ENCODE data around the gene CCDC69. TPM values are rescaled to one million over a fixed set of nuclear protein-coding genes. Genes with fewer than 3 reads are reported as not detected.

The CCDC69 gene
- total and polyA plus RNA-seq, 10 of the 15 experiments (the other 5 are each of a cell fraction or from before 2014, with no cell fraction given), result 13.5 to 106 (median 70.1) TPM

DNA sequence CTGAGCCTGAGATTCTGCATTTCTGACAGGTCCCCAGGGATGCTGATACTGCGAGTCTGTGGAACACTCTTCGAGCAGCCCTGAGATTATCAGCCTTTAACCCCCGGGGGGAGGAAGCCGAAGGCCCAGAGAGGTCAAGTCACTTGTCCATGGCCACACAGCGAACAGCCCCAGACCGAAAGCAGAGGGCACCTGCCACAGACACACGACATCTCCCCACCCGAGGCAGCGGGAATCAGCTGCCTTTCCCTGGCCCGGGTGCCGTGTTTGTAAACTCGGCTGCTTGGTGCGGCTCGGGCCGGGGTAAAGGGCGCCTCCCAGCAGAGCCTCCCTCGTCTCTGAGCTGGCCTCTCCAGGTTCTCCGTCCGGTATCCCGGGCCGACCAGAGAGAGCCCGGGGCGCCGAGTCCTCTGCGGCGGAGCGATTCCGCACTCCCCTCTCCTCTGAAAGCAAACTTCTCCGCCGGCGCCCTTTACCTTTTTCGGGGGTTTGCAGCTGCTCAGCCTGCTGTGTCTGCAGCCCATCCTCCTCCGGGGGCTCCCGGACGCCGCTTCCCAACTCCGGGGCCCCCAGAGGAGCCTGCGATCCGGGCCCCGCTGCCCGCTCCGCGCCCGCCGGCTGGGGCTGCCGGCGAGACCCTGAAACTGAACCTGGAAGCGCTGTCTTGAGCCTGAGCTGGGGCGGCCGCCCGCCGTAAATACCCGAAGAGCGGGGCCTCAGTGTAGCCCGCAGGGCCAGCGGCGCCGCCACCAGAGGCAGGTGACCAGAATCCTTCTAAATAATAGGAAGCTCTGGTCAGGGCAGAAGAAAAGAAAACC, at the start of gene CCDC69 (continued):
- TF ChIP-seq, protein P1, sequence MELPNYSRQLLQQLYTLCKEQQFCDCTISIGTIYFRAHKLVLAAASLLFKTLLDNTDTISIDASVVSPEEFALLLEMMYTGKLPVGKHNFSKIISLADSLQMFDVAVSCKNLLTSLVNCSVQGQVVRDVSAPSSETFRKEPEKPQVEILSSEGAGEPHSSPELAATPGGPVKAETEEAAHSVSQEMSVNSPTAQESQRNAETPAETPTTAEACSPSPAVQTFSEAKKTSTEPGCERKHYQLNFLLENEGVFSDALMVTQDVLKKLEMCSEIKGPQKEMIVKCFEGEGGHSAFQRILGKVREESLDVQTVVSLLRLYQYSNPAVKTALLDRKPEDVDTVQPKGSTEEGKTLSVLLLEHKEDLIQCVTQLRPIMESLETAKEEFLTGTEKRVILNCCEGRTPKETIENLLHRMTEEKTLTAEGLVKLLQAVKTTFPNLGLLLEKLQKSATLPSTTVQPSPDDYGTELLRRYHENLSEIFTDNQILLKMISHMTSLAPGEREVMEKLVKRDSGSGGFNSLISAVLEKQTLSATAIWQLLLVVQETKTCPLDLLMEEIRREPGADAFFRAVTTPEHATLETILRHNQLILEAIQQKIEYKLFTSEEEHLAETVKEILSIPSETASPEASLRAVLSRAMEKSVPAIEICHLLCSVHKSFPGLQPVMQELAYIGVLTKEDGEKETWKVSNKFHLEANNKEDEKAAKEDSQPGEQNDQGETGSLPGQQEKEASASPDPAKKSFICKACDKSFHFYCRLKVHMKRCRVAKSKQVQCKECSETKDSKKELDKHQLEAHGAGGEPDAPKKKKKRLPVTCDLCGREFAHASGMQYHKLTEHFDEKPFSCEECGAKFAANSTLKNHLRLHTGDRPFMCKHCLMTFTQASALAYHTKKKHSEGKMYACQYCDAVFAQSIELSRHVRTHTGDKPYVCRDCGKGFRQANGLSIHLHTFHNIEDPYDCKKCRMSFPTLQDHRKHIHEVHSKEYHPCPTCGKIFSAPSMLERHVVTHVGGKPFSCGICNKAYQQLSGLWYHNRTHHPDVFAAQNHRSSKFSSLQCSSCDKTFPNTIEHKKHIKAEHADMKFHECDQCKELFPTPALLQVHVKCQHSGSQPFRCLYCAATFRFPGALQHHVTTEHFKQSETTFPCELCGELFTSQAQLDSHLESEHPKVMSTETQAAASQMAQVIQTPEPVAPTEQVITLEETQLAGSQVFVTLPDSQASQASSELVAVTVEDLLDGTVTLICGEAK (IDR thresholded peaks at IDR 0.05; ENCODE audit: borderline replicate concordance), result peak; percentile 66; the same call in 1 of the 2 replicates
- TF ChIP-seq PAX5 (IDR thresholded peaks at IDR 0.05; ENCODE audit: borderline replicate concordance, low read depth, low read length) (no peak), ZNF622 (IDR thresholded peaks at IDR 0.05) (no peak), CREB1 (IDR thresholded peaks at IDR 0.05; ENCODE audit: low read depth) (0 out of 2 replicates have a peak, but pooled peaks have one; percentile 9)

DNA sequence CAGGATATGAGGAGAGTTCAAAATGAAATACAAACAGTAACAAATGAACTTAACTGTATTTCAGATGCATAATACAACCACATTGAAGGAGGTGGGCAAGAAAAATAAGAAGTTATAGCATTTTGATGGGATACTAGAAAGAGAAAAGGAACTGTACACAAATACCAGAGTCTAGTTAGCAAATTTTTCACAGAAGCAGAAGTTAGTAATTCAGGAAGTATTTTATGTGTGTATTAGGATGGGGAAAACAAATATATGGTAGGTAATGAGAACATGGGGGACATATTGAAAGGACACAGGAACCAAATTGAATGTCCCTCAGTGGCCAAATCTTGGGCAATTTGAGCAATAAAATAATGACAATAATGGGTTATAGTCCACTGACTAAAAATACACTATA, 47.4 kb upstream of the CCDC69 start:
- ATAC-seq, result no peak
- POLR2A ChIA-PET, result interaction anchor here (0.6 to 1.6 kb wide), 4 partner anchors 13 to 79 kb away, joined by 3 to 6 read pairs (median 4); partner anchors contain the start of gene GM2A
- Histone ChIP-seq H3K36me3 (ENCODE audit: control insufficient read depth in 2 of 2, insufficient read depth in 2 of 2, low read length in 1 of 2) (peaks cover 16 to 17% of the 10 kb centered on the region in 2 experiments), H3K9me3 (replicated peaks; ENCODE audit: control insufficient read depth, insufficient read depth, low read length) (no peaks in the 10 kb centered on the region), H3K4me1 (ENCODE audit: control insufficient read depth, insufficient read depth, low read length) (peaks cover 3% of the 10 kb centered on the region), H2AFZ (ENCODE audit: control insufficient read depth, low read depth, low read length) (no peak overlapping the region), H3K4me2 (ENCODE audit: control insufficient read depth, insufficient read depth) (no peak overlapping the region), H3K9ac (ENCODE audit: control insufficient read depth, insufficient read depth, low read length) (no peak overlapping the region), H3K4me3 (no peak overlapping the region), H3K27ac (ENCODE audit: control insufficient read depth, insufficient read depth) (no peak overlapping the region), H3K79me2 (ENCODE audit: control insufficient read depth, insufficient read depth, low read length) (no peaks in the 10 kb centered on the region), H4K20me1 (ENCODE audit: control insufficient read depth, insufficient read depth) (no peaks in the 10 kb centered on the region), H3K27me3 (replicated peaks in 1 of 2; ENCODE audit: control insufficient read depth in 2 of 2, insufficient read depth in 2 of 2, low read length in 1 of 2) (no peaks in the 10 kb centered on the region)
- CTCF ChIA-PET, result interaction anchor here (0.8 to 0.9 kb wide), 3 partner anchors 14 to 18 kb away, joined by 3 read pairs; partner anchors contain the start of gene GM2A
- FAIRE-seq, result no peak
- intact Hi-C loops (cut with micrococcal nuclease; ENCODE audit: unreplicated experiment), result no loop called here
- DNase-seq (ENCODE audit: low read depth, low spot score), result no peak
- SMC1A ChIA-PET (ENCODE audit: uncharacterized antibody, unreplicated experiment), result interaction anchor here (0.6 to 3.0 kb wide), 7 partner anchors 13 to 106 kb away, joined by 3 to 14 read pairs (median 3); partner anchors contain the start of gene GM2A
- in situ Hi-C loops (cut with MboI), result no loop called here
- RAD21 ChIA-PET (ENCODE audit: unreplicated experiment), result interaction anchor here (0.8 kb wide), 1 partner anchor 33 kb away, joined by 3 read pairs; no protein-coding TSS in a partner anchor
- BruUV-seq (replicated peaks), result TSS peak; percentile 6
- TF ChIP-seq IKZF2 (IDR thresholded peaks at IDR 0.05), result no peak
- no peak for TF ChIP-seq YY1 (IDR thresholded peaks at IDR 0.05; ENCODE audit: low read depth, low read length)
- TF ChIP-seq, protein P2, sequence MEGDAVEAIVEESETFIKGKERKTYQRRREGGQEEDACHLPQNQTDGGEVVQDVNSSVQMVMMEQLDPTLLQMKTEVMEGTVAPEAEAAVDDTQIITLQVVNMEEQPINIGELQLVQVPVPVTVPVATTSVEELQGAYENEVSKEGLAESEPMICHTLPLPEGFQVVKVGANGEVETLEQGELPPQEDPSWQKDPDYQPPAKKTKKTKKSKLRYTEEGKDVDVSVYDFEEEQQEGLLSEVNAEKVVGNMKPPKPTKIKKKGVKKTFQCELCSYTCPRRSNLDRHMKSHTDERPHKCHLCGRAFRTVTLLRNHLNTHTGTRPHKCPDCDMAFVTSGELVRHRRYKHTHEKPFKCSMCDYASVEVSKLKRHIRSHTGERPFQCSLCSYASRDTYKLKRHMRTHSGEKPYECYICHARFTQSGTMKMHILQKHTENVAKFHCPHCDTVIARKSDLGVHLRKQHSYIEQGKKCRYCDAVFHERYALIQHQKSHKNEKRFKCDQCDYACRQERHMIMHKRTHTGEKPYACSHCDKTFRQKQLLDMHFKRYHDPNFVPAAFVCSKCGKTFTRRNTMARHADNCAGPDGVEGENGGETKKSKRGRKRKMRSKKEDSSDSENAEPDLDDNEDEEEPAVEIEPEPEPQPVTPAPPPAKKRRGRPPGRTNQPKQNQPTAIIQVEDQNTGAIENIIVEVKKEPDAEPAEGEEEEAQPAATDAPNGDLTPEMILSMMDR (IDR thresholded peaks at IDR 0.05 in 2 of 3, conservative IDR thresholded peaks at IDR 0.05 in 1 of 3; ENCODE audit: control insufficient read depth in 2 of 3, extremely low read depth in 1 of 3, insufficient read depth in 1 of 3, low read depth in 3 of 3, low read length in 3 of 3), result no peak
- TF ChIP-seq PML (IDR thresholded peaks at IDR 0.05; ENCODE audit: low read length), result no peak
- no peak for TF ChIP-seq SMAD1 (IDR thresholded peaks at IDR 0.05; ENCODE audit: low read depth, partially characterized antibody)
- TF ChIP-seq NR2C2 (IDR thresholded peaks at IDR 0.05; ENCODE audit: borderline replicate concordance, control insufficient read depth, insufficient read length, low read depth), result no peak
- no peak for TF ChIP-seq RAD21 (IDR thresholded peaks at IDR 0.05; ENCODE audit: insufficient read depth, low read depth, low read length)
- no peak for TF ChIP-seq KDM1A (IDR thresholded peaks at IDR 0.05; ENCODE audit: borderline replicate concordance)
- no peak for TF ChIP-seq DPF2 (IDR thresholded peaks at IDR 0.05)
- no peak for TF ChIP-seq STAT3 (IDR thresholded peaks at IDR 0.05; ENCODE audit: low read depth, low read length)
- TF ChIP-seq, protein P3, sequence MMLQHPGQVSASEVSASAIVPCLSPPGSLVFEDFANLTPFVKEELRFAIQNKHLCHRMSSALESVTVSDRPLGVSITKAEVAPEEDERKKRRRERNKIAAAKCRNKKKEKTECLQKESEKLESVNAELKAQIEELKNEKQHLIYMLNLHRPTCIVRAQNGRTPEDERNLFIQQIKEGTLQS (IDR thresholded peaks at IDR 0.05; ENCODE audit: borderline replicate concordance, extremely low read depth, low read depth, low read length), result no peak
- no peak for TF ChIP-seq PAX5 (IDR thresholded peaks at IDR 0.05; ENCODE audit: borderline replicate concordance, low read depth, low read length)
- no peak for TF ChIP-seq MEF2B (IDR thresholded peaks at IDR 0.05; ENCODE audit: partially characterized antibody, poor library complexity, severe bottlenecking)

Measured in GM12878 (cell line).